GM19023 (cell line): ENCODE results near the gene FLOT2.
"Not testable (repeated sequence)": the region's sequence is repeated elsewhere in the genome, so short reads cannot be mapped to it uniquely, and the experiment has no call there.

Experiments used
- ATAC-seq: cut with Tn5 transposase; IDR thresholded peaks from one replicate; pipeline ENCODE4 v1.9.1; 2021; ENCODE audit warnings: mild to moderate bottlenecking, moderate library complexity; ENCODE audit not compliant: unreplicated experiment

Gene FLOT2

DNA sequence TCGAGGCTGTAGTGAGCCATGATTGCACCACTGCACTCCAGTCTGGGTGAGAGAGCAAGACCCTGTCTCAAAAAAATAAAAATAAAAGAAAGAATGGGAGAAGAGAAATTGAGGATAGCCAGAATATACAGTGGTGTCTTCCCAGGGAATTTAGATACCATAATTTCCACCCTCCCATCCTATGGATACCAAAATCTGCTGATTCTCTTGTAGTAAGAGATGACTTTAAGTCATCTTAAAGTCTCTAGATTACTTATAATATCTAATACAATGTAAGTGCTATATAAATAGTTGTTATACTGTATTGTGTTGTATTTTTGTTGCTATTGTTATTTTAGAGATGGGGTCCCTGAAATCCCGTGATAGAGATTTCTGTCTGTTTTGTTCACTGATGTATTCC is 44.2 kb downstream of the FLOT2 start:
- no peak for ATAC-seq

DNA sequence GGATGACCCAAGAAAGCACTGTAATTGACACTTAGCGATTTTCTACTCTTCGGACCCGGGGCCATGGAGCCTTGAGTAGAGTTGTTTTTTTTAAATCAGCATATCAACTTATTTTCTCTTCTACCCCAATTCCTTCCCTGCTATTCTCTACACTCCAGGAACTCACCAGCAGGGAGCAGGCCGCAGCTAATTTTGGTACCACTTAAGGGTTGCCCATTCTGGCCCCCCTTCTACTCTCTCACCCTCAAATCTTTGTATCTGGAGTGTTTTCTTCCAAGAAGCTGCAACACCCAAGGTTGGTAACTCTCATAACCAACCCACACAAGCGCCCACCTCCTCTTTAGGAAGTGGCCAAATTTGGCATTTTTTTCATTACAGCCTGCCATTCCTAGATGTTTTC is 48.3 kb downstream of the FLOT2 start:
- no peak for ATAC-seq

DNA sequence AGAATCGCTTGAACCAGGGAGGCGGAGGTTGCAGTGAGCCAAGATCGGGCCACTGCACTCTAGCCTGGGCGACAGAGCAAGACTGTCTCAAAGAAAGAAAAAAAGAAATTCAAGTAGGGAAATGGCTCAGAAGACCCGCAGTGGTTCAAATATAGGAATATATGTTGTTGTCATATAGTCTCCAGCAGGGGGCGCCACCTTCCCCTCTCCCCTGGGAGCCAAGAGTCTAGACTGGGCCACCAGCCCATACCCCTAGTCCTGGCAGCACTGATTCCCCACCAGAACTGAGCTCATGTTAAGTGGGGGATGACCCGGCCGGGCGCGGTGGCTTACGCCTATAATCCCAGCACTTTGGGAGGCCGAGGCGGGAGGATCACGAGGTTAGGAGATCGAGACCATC is 48.9 kb downstream of the FLOT2 start:
- not testable (repeated sequence) for ATAC-seq

DNA sequence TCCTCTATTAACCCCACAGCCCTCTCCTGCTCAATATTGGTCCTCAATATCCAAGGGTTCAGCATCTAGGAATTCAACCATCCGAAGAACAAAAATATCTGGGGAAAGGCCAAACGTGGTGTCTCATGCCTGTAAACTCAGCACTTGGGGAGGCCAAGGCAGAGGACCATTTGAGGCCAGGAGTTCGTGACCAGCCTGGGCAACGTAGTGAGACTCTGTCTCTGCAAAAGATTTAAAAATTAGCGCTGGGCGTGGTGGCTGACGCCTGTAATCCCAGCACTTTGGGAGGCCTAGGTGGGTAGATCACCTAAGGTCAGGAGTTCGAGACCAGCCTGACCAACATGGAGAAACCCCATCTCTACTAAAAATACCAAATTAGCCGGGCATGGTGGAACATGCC is 50.8 kb downstream of the FLOT2 start:
- ATAC-seq: not testable (repeated sequence)

DNA sequence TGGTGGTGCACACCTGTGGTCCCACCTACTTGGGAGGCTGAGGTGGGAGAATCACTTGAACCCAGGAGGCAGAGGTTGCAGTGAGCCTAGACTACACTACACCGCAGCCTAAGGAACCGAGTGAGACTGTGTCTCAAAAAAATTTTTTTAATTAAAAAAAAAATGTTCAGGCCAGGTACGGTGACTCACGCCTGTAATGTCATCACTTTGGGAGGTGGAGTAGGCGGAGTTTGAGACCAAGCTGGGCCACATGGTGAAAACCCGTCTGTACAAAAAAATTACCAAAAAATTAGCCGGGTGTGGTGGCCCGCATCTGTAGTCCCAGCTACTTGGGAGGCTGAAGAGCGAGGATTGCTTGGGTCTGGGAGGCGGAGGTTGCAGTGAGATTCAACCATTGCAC is 51.3 kb downstream of the FLOT2 start:
- no peak for ATAC-seq

DNA sequence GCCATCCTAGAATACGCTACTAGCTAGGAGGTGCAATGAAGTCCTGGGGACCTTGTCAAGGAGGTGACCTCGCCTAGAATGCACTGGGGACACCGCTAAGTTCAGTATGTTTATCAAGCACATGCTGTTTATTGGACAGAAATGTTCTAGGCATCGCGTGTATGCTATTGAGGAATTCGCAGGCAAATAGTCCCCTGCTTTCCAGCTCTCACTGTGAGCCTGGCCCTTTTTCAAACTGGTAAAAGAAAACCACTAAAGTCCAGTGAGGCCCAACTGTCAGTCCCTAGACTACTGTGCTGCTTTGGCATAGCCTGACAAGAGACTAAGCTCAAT is 53.8 kb downstream of the FLOT2 start:
- ATAC-seq: no peak

DNA sequence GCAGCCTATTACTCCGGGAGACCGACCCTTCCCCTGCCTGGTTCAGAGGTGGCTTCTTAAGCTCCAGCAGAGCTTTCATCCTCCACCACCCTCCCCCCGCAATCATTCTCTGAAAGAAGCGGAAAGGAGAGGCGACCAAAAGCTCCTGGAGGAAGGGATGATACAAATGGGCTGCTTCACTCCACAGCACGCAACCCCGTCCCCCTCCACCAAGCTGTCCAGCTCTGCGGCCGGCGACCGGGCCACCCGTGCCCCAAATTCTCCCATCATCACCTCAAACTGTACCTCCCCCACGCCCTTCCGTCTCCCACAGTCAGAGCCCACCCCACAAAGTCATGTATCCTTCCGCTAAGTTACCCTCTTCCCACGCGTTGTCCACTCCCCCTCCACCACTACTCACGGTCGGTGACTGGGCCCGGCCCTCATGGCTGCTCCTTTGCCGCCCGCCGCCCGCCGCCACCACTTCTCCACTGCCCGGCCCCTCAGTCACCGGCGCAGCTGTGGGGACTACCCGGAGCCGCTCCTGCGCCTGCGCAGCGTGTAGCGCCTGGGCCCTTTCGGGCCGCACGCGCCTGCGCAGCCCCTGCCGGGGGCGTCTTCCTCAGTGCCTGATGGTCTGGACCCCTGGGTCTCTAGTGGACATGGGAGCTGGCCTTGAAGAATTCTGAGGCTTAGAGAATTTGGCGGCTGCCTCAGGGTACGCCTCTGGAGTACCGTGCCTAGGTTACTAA is 55.1 kb downstream of the FLOT2 start, which contains the start of gene FAM222B:
TSS of gene FAM222B (minus strand) at position 509 of the 731 bp plus-strand sequence. CDS start 76,123 bp downstream, outside the sequence.
- ATAC-seq: peak; percentile 89

DNA sequence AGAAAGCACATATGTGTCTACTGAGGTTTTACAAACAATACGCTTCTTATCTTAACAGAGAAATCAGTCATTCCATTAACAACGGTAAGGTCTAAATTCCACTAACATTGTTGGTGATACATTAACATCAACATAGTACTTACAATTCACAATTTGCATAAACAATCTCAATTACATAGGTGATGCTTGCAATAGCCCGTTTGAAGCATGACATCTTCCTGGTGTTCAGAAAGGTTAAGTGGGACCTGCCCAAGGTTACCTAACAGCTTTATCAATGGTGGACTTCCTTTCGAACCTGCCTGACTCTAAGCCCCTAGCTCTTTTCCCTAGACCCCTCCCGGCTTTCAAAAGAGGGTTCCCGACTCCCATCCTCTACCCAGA is 55.6 kb downstream of the FLOT2 start:
- ATAC-seq: no peak

DNA sequence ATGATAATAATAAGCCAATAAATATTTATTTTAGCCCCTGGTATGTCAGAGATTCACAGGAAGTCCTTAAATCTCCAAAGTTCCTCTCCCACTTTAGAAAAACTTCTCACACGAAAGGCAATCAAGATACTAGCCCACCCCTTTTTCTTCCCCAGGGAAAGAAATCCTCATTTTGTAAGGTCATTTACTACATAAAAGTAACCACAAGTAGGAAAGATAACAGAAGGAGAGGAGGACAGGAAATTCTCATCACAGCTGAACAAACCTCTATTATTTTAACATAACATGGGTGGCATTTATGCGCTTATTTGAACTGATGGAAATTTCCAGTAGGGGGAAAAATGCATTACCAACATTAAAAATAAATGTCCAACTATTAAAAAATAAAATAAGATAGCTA is 58.3 kb downstream of the FLOT2 start:
- ATAC-seq: no peak

DNA sequence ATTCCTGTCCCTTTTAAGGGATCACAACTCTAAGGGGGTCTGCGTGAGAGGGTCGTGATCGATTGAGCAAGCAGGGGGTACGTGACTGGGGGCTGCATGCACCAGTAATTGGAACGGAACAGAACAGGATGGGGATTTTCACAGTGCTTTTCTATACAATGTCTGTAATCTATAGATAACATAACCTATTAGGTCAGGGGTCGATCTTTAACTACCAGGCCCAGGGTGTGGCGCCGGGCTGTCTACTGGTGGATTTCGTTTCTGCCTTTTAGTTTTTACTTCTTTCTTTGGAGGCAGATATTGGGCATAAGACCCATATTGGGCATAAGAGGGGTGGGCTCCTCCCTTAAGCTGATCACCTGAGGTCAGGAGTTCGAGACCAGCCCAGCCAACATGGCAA is 61.0 kb downstream of the FLOT2 start:
- ATAC-seq: not testable (repeated sequence)

DNA sequence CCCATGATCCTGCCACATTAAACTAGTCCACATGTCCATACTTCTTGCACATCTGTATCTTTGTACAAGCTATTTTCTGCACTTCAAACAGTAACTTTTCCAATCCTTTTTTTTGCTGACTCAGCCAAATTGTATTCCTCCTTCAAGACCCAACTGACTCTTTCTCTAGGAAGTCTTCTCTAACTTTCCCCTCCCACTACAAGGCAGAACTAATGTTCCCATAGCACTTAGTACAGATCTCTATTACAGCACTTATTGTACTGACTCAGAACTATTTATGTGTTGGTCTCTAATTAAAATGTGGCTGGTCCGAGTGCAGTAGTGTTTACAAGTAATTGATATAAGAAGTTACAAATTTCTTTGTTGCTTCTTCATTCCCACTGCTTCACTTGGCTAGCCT is 63.1 kb downstream of the FLOT2 start:
- no peak for ATAC-seq
